Activated CD8-positive, alpha-beta memory T cell treated with anti-CD3 and anti-CD28 coated beads, Interleukin-2, amount 50 U/mL, for 48 hours (primary cell): ENCODE measurements around the gene SLC30A1.

ENCODE experiments used
- DNase-seq: peaks from one replicate; pipeline ENCODE4 v3.0.0-alpha.2; 2020

SLC30A1 gene

DNA sequence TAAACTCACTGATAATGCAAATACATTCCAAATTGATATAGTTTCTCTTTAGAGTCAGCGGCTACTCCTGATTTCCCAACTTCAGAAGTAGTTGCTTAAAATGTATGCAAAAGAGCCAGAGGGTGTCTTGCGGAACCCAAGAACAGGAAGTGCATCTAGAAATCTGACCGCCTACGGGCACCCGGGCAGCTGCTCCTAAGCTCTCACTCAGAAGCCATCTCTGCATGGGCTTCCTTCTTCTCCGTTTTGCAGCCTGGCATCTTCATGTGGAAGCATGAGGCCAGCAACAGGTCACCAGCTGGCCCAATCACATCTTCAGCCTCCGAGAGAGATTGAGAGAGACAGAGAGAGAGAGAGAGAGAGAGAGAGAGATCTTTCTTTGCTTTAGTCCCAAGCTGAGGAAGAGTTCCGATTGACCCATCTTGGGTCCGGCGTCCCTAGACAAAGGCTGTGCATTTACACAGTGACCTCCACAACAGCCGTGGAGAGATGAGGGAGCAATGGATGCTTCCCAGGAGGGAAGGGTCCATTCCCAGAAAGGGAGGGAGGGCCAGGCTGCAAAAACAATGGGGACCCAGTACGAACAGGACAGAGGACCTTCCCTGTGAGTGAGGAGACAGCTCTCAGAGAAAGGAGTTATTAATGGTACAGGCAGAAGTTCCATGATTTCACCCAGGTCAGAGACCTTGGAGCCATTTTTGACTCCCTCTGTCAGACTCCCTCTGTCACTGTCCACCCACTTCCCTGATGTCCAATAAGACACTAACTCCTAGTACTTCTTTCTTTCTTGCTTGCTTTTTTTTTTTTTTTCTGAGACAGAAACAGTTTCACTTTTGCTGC, 28.2 kb upstream of the SLC30A1 start:
- DNase-seq = no peak

DNA sequence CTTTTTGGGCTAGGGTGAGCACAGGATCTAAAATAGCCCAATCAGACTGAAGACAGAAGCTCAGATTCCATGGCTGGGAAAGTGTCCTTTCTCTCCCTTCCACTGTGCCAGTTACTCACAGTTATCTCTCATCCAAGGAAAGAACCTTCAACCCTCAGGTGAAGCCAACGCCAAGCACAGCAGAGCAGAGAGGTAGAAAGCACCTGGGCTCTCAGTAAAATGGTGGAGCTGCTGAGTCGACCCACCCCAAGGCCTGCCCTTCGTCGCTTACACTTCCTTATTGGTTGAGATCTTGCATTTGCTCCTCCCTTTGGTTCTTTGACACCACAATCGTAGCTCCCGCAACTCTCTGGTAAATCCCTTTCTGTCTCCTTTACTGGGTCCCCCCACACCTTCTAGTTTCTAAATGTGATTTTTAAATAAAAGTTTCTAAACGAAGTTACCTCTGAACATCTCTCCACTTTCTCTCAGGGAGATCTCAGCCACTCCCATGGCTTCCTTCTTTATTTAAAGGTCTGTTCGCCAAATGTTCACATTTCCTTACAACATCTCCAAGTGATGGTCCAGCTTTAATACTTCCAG, 27.5 kb upstream of the SLC30A1 start:
- DNase-seq = no peak

GRCh38 chr1:211605603-211606331, 26.8 kb upstream of the SLC30A1 start:
- DNase-seq = no peak

- DNase-seq = no peak
These were observed 26.1 kb upstream of the SLC30A1 start for GRCh38 chr1:211605034-211605433.

DNA sequence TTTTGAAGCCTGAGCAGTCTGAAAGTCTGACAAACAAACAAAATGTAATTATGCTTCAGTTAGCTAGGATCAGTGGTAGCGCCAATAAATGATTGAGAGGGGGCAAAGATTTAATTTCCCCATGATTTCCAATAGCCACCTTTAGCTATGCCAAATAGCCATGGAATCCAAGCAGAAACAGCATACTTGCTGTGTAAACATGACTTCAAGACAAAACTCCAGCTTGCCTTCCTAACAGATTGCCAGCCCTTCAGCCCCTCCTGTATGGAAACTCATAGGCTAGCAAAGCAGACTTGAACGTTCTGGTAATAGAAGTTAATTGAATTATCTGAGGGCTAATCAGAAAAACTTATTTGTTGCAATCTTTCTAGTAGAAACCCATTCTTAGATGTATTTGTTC, 25.6 kb upstream of the SLC30A1 start:
- no peak for DNase-seq

GRCh38 chr1:211603713-211604112, 24.8 kb upstream of the SLC30A1 start:
- DNase-seq = no peak

DNA sequence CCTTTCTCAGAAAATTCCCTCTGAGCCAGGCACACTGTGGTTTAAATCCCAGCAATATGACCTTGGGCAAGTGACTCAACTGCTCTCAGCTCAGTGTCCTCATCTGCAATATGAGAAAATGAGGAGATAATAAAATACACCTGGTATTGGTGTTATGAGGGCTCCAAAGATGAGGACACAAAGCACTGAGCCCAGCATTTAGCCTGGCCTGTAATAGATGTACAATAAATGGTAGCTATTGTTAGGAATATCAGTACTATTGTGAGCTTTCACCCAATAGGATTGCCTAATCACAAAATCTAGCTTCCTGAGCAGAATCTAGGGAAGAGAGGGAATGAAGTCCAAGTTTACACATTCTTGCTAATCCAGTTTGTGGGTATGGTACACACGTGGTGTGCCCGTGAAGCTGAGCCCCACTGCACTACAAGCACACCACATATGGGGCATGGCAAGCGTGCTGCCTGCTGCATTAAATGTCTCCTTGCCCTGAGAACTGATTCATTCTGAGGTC, 24.3 kb upstream of the SLC30A1 start:
- DNase-seq = no peak

GRCh38 chr1:211601982-211602670, 23.2 kb upstream of the SLC30A1 start:
- DNase-seq = no peak

- DNase-seq = no peak
These were observed 22.2 kb upstream of the SLC30A1 start for GRCh38 chr1:211601159-211601558.

- DNase-seq = no peak
These were observed 20.3 kb upstream of the SLC30A1 start for GRCh38 chr1:211599250-211599649.

- no peak for DNase-seq
These were observed 19.6 kb upstream of the SLC30A1 start for GRCh38 chr1:211598514-211598913.

GRCh38 chr1:211596418-211597181, 17.6 kb upstream of the SLC30A1 start:
- DNase-seq = no peak

GRCh38 chr1:211595419-211595818, 16.5 kb upstream of the SLC30A1 start:
- DNase-seq = no peak

DNA sequence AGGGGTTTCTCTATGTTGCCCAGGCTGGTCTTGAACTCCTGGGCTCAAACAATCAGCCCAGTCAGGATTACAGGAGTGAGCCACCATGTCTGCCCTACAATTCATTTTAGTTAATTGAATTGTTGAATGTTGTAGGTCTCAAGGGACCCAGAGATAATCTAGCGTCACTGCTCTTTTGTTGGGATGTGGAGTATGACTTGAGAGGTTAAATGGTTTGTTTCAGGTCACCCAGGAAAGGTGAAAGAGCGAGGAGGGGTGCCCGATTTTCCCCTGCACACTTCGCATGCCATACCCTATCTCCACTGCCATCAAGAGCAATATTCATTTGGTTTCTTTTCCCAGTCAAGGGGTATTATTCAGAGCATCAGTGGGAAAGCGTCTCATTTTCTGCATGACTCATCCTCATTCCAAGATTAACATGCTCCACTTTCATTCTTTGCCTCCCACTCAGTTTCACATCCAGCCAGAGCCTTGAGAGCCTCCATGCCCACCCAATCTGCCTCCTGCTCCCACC, 13.1 kb upstream of the SLC30A1 start:
- no peak for DNase-seq

DNA sequence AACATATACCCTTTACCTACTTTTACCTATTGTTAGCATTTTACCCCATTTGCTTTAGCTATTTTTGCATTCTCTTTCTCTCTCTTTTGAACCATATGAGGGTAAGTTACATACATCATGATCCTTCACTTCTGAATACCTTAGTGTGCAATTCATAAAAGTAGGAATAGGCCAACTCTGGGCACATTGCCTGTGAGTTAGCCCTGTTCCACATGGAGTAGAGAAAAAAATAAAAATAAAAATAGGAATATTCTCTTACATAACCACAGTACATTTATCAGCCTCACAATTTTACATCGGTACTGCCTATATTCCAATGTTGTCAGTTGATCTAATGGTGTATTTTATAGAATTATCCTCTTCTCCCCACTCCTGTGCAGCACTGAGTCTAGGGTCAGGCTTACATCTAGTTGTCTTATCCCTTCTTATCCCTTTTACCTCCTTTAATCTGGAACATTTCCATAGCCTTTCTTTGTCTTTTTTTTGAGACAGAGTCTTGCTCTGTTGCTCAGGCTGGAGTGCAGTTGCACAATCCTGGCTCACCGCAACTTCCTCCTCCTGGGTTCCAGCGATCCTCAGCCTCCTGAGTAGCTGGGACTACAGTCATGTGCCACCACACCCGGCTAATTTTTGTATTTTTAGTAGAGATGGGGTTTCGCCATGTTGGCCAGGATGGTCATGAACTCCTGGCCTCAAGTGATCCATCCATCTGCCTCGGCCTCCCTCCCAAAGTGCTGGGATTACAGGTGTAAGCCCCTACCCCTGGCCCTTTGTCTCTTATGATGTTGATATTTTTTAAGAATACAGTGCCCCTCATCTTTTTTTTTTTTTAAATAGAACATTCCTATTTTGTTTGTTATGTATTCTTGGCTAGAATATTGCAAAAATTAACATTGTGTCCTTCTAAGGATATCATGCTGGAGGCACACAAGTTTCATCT, 11.1 kb upstream of the SLC30A1 start:
- DNase-seq = no peak

DNA sequence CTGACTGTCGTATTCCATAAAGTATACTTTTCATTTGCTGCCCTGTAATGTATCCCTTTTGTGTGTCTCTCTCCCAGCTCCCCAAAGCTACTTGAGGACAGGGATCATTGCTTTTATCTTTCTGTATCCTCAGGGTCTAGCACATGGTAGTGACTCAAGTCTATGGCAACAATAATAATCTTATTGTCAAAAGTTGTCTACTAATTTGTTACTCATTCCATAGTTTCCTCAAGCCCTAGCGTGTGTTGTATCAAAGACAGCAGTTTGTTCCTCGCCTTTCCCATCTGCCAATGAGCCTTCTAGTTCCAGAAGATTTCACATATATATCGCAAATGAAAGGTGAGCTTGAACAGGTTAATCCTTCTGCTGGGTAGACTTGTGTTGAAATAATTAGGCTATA, 9.8 kb upstream of the SLC30A1 start:
- no peak for DNase-seq

GRCh38 chr1:211587123-211587522, 8.2 kb upstream of the SLC30A1 start:
- no peak for DNase-seq

- DNase-seq = no peak
These were observed 7.6 kb upstream of the SLC30A1 start for GRCh38 chr1:211586538-211586937.

- no peak for DNase-seq
These were observed 4.3 kb upstream of the SLC30A1 start for GRCh38 chr1:211583011-211583992.

GRCh38 chr1:211581526-211581925, 2.6 kb upstream of the SLC30A1 start:
- DNase-seq = no peak
